ENCODE results near the gene CCNE1. TPM values are rescaled to one million over a fixed set of nuclear protein-coding genes. Genes with fewer than 3 reads are reported as not detected.
A peak's percentile ranks its signal among the peaks of the same experiment; 100 is the strongest.

Gene CCNE1
- total RNA-seq, 6 donors from 2014 or later: 0.46 to 1.5 (median 0.91) TPM; not detected in 1

DNA sequence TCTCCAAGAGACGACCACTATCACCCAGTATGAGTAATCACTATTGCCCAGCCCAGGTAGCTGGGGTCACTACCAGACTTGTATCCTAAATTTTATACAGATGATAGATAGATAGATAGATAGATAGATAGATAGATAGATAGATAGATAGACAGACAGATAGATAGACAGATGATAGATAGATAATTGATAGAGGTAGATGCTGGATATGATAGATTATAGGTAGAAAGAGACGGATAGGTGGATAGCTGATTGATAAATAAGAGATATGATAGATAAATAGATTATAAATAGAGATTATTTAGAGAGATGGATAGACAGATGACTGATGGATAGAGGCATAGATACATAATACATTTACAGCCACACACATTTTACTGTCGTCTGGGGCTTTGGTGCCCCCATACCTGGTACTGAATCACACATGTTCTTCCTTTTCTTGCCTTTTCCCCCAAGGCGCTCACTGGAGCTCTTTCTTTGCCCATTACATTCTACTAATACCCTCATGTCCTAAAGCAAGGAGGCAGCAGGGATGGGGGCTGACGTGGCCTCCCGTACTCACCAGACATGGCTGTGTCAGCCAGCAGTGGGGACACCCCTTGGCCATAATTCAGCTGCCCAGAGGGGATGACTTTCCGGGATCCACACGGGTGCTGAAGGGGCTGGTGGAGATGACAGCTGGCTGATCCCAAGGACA is 44.6 kb upstream of the CCNE1 start:
- WGBS, 2 donors: 66 to 80% methylated on average over 8 of the region's 8 CpGs
- DNase-seq (no peak), ATAC-seq (ENCODE audit: low FRiP score in 2 of 2) (no peak)
- Histone ChIP-seq H3K9me3 (no peaks in the 10 kb centered on the region), H3K4me1 (no peaks in the 10 kb centered on the region), H3K27me3 (no peaks in the 10 kb centered on the region), H3K27ac (no peak overlapping the region), H3K4me3 (no peak overlapping the region), H3K36me3 (no peaks in the 10 kb centered on the region)
- TF ChIP-seq EP300 (IDR thresholded peaks at IDR 0.05) (no peak), POLR2AphosphoS5 (IDR thresholded peaks at IDR 0.05) (no peak), POLR2A (IDR thresholded peaks at IDR 0.05) (no peak)
- TF ChIP-seq, protein P1, sequence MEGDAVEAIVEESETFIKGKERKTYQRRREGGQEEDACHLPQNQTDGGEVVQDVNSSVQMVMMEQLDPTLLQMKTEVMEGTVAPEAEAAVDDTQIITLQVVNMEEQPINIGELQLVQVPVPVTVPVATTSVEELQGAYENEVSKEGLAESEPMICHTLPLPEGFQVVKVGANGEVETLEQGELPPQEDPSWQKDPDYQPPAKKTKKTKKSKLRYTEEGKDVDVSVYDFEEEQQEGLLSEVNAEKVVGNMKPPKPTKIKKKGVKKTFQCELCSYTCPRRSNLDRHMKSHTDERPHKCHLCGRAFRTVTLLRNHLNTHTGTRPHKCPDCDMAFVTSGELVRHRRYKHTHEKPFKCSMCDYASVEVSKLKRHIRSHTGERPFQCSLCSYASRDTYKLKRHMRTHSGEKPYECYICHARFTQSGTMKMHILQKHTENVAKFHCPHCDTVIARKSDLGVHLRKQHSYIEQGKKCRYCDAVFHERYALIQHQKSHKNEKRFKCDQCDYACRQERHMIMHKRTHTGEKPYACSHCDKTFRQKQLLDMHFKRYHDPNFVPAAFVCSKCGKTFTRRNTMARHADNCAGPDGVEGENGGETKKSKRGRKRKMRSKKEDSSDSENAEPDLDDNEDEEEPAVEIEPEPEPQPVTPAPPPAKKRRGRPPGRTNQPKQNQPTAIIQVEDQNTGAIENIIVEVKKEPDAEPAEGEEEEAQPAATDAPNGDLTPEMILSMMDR (IDR thresholded peaks at IDR 0.05): no peak

DNA sequence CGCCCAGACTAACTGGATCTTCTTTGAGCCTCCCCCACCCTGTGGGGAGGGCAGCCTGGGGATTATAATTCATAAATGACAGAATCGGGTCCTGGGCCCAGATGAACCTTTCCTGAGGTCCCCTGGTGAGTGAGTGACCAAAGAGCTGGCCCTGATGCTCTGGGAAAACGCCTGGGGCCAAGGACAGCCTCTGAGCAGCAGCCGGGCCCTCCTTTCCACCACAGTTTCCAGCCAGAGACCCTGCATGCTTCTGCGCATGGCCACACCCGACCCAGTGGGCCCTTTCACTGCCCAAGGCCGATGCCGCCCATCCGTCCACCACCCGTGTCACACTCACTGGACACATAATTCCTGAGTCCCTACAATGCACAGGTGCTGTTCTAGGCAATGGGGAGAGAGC is 43.6 kb upstream of the CCNE1 start:
- H3K36me3 ChIP-seq: no peaks in the 10 kb centered on the region
- no peak overlapping the region for H3K27ac ChIP-seq
- 80 to 90% methylated on average over 7 to 9 of the region's 10 CpGs for WGBS, 2 donors
- H3K27me3 ChIP-seq: no peaks in the 10 kb centered on the region
- ATAC-seq (ENCODE audit: low FRiP score in 2 of 2): no peak
- H3K4me1 ChIP-seq: no peaks in the 10 kb centered on the region
- peak in 1 of 2 donors; percentile 48 for DNase-seq
- H3K4me3 ChIP-seq: no peak overlapping the region
- TF ChIP-seq POLR2A (IDR thresholded peaks at IDR 0.05) (no peak), EP300 (IDR thresholded peaks at IDR 0.05) (no peak)
- TF ChIP-seq, protein P1 (IDR thresholded peaks at IDR 0.05): no peak
- no peaks in the 10 kb centered on the region for H3K9me3 ChIP-seq

DNA sequence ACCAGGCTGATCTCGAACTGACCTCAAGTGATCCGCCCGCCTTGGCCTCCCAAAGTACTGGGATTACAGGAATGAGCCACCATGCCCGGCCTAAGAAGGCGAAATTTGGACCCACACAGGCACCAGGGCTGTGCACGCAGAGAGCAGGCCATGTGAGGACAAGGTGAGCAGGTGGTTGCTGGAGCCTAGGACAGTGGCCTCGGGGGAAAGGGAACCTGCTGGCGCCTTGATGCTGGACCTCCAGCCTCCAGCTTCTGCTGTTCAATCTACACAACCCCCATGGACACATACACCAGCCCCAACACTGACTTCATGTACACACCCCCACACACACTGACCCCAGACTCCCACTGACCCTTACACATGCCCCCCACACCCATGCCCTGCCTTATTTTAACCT is 41.8 kb upstream of the CCNE1 start:
- H3K27ac ChIP-seq: no peak overlapping the region
- TF ChIP-seq, protein P1 (IDR thresholded peaks at IDR 0.05): no peak
- TF ChIP-seq EP300 (IDR thresholded peaks at IDR 0.05) (no peak), POLR2AphosphoS5 (IDR thresholded peaks at IDR 0.05) (no peak), POLR2A (IDR thresholded peaks at IDR 0.05) (no peak)
- WGBS, 2 donors: 93 to 95% methylated on average over 8 of the region's 8 CpGs
- no peaks in the 10 kb centered on the region for H3K4me1 ChIP-seq
- no peaks in the 10 kb centered on the region for H3K9me3 ChIP-seq
- ATAC-seq (ENCODE audit: low FRiP score in 2 of 2) (no peak), DNase-seq (no peak)
- no peak overlapping the region for H3K4me3 ChIP-seq
- no peaks in the 10 kb centered on the region for H3K36me3 ChIP-seq
- no peaks in the 10 kb centered on the region for H3K27me3 ChIP-seq

DNA sequence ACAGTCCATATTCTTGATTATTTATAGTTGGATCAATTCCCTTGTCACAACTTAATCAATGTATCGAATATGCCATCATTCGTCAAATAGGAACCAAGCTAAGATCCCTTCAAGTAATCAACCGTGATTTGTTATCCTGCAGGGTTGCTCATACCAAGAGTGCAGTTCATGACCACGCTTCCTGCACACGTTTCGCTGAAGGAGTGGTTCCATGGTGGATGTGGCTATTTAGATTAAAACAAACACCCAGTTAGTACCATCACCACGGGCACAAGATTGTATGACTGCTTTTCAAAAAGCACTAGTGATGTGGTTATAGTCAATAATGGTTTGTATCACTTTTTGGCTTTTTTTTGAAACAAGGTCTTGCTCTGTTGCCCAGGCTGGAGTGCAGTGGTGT is 41.1 kb upstream of the CCNE1 start:
- no peaks in the 10 kb centered on the region for H3K27me3 ChIP-seq
- H3K4me3 ChIP-seq: no peak overlapping the region
- ATAC-seq (ENCODE audit: low FRiP score in 2 of 2) (no peak), DNase-seq (no peak)
- H3K36me3 ChIP-seq: no peaks in the 10 kb centered on the region
- H3K9me3 ChIP-seq: no peaks in the 10 kb centered on the region
- no peak overlapping the region for H3K27ac ChIP-seq
- WGBS, 2 donors: 82 to 83% methylated on average over 7 of the region's 7 CpGs
- TF ChIP-seq POLR2A (IDR thresholded peaks at IDR 0.05) (no peak), POLR2AphosphoS5 (IDR thresholded peaks at IDR 0.05) (no peak), EP300 (IDR thresholded peaks at IDR 0.05) (no peak)
- TF ChIP-seq, protein P1 (IDR thresholded peaks at IDR 0.05): no peak
- H3K4me1 ChIP-seq: peaks cover 0 to 6% (median 2%) of the 10 kb centered on the region in 4 donors
